K562 (cell line): ENCODE data around the gene TTC23L.

Experiments
- CREB1 ChIP-seq, 2 experiments: sonication (generic) in 1 of 2; formaldehyde crosslinking in 1 of 2; IDR thresholded peaks; 2 replicates each; pipeline versions ENCODE4 v1.6.1 to v1.8.0; 2012 to 2022; ENCODE audit warnings: inconsistent platforms in 1 of 2, mild to moderate bottlenecking in 1 of 2, missing genetic modification reagents in 1 of 2, moderate library complexity in 1 of 2
- CREM ChIP-seq: IDR thresholded peaks from 2 replicates; pipeline ENCODE4 v1.6.1; 2014; ENCODE audit warnings: antibody characterized with exemption, low read depth
- CTCF ChIP-seq, 3 experiments: IDR thresholded peaks in 2 of 3; conservative IDR thresholded peaks in 1 of 3; 2 replicates each; pipeline ENCODE4 v1.5.1; 2011 to 2012; ENCODE audit warnings: low read length in 3 of 3, mild to moderate bottlenecking in 3 of 3, control low read depth in 2 of 3, improper control_type of control experiment in 1 of 3, inconsistent platforms in 1 of 3, low read depth in 1 of 3, mixed read lengths in 1 of 3, moderate library complexity in 1 of 3; ENCODE audit not compliant: insufficient read depth in 2 of 3
- GTF2F1 ChIP-seq: IDR thresholded peaks from 2 replicates; pipeline ENCODE4 v1.6.1; 2011; ENCODE audit warnings: low read depth, low read length, improper control_type of control experiment
- MYNN ChIP-seq, 2 experiments: sonication (generic); formaldehyde crosslinking in 1 of 2; IDR thresholded peaks; 2 replicates each; pipeline versions ENCODE4 v1.5.0 to v1.6.1; 2016 to 2020; ENCODE audit warnings: antibody characterized with exemption in 1 of 2, missing genetic modification reagents in 1 of 2
- POLR2A ChIP-seq: fragments of 450-650 bp; conservative IDR thresholded peaks from 2 replicates; pipeline ENCODE4 v1.6.1; 2016
- POLR2AphosphoS5 ChIP-seq: IDR thresholded peaks from 2 replicates; pipeline ENCODE4 v1.6.1; 2011; ENCODE audit warnings: mild to moderate bottlenecking, low read depth, low read length, moderate library complexity; ENCODE audit not compliant: control insufficient read depth, insufficient read depth
- POLR2H ChIP-seq: IDR thresholded peaks from 2 replicates; pipeline ENCODE4 v1.6.1; 2016; ENCODE audit warnings: missing genetic modification characterization, low read depth, mild to moderate bottlenecking, control low read depth, missing compliant biosample characterization, moderate library complexity
- POLR3A ChIP-seq: IDR thresholded peaks from 2 replicates; pipeline ENCODE4 v1.6.1; 2011; ENCODE audit warnings: borderline replicate concordance, mild to moderate bottlenecking, moderate library complexity; ENCODE audit not compliant: insufficient read length, insufficient read depth; ENCODE audit errors: extremely low read depth
- RCOR1 ChIP-seq, 2 experiments: IDR thresholded peaks; 2 replicates each; pipeline ENCODE4 v1.6.1; 2012; ENCODE audit warnings: low read depth in 2 of 2, low read length in 2 of 2, borderline replicate concordance in 1 of 2, improper control_type of control experiment in 1 of 2
- STAG1 ChIP-seq: sonication (generic); formaldehyde crosslinking; IDR thresholded peaks from 2 replicates; pipeline ENCODE4 v1.5.0; 2020; ENCODE audit warnings: missing genetic modification reagents, borderline replicate concordance
- TARDBP ChIP-seq: fragments of 450-650 bp; IDR thresholded peaks from 2 replicates; pipeline ENCODE4 v1.6.1; 2016
- ZKSCAN3 ChIP-seq: fragments of 250-450 bp; sonication (Bioruptor Pico); IDR thresholded peaks from 2 replicates; pipeline ENCODE4 v1.4.0; 2020
- ZNF274 ChIP-seq: IDR thresholded peaks from 2 replicates; pipeline ENCODE4 v1.6.1; 2011; ENCODE audit warnings: low read depth, mild to moderate bottlenecking, low read length, moderate library complexity, borderline replicate concordance

GRCh38 chr5:34886392-34887119 lies 47.6 kb downstream of the TTC23L start:
- TF ChIP-seq GTF2F1: no peak
- no peak for TF ChIP-seq CREB1 (IDR thresholded peaks at IDR 0.05)
- no peak for TF ChIP-seq CREB1 (CRISPR knock-in tag; IDR thresholded peaks at IDR 0.05)
- no peak for TF ChIP-seq ZNF274
- TF ChIP-seq CREM: no peak
- TF ChIP-seq STAG1: no peak
- TF ChIP-seq ZKSCAN3: no peak
- no peak for TF ChIP-seq MYNN (IDR thresholded peaks at IDR 0.05)
- TF ChIP-seq MYNN (CRISPR knock-in tag; IDR thresholded peaks at IDR 0.05): no peak
- no peak for TF ChIP-seq POLR2A
- no peak for TF ChIP-seq POLR3A
- TF ChIP-seq TARDBP: no peak
- no peak for TF ChIP-seq CTCF (IDR thresholded peaks at IDR 0.05 in 2 of 3, conservative IDR thresholded peaks at IDR 0.05 in 1 of 3; ENCODE audit: insufficient read depth in 2 of 3, low read depth in 1 of 3, low read length in 3 of 3)
- TF ChIP-seq RCOR1 (IDR thresholded peaks at IDR 0.05; ENCODE audit: borderline replicate concordance in 1 of 2, low read depth in 2 of 2, low read length in 2 of 2): no peak
- TF ChIP-seq POLR2H (tag): no peak
- TF ChIP-seq POLR2AphosphoS5: no peak
